Neutrophil (primary cell): ENCODE data around the gene LCE1E.

Experiments used
- H3K27ac ChIP-seq: fragments of 200-600 bp; sonication (generic); 2 replicates; pipeline ENCODE4 v1.5.1; 2016; ENCODE audit warnings: mild to moderate bottlenecking, moderate library complexity
- H3K27me3 ChIP-seq: fragments of 200-600 bp; sonication (generic); 2 replicates; pipeline ENCODE4 v1.6.0; 2016; ENCODE audit warnings: mild to moderate bottlenecking
- H3K36me3 ChIP-seq: fragments of 200-600 bp; sonication (generic); 2 replicates; pipeline ENCODE4 v1.5.1; 2017
- H3K4me1 ChIP-seq, 2 experiments: fragments of 200-600 bp in 1 of 2; sonication (generic) in 1 of 2; 1 replicate in 1 of 2; 2 replicates in 1 of 2; pipeline versions ENCODE4 v1.5.1 to v1.6.1; 2013 to 2016; ENCODE audit warnings: low read depth in 1 of 2, low read length in 1 of 2, mild to moderate bottlenecking in 1 of 2, moderate library complexity in 1 of 2; ENCODE audit not compliant: control insufficient read depth in 1 of 2, insufficient read depth in 1 of 2
- H3K4me3 ChIP-seq, 2 experiments: fragments of 200-600 bp in 1 of 2; sonication (generic) in 1 of 2; 1 replicate in 1 of 2; 2 replicates in 1 of 2; pipeline ENCODE4 v1.5.1; 2013 to 2016; ENCODE audit warnings: low read depth in 1 of 2, low read length in 1 of 2, mild to moderate bottlenecking in 1 of 2, moderate library complexity in 1 of 2
- H3K9me3 ChIP-seq: fragments of 200-600 bp; sonication (generic); 2 replicates; pipeline ENCODE4 v1.5.1; 2016
- TF ChIP-seq, protein P1 (sequence below): fragments of 200-600 bp; sonication (generic); IDR thresholded peaks from 2 replicates; pipeline ENCODE4 v1.5.1; 2016; ENCODE audit warnings: antibody characterized with exemption

The LCE1E gene

DNA sequence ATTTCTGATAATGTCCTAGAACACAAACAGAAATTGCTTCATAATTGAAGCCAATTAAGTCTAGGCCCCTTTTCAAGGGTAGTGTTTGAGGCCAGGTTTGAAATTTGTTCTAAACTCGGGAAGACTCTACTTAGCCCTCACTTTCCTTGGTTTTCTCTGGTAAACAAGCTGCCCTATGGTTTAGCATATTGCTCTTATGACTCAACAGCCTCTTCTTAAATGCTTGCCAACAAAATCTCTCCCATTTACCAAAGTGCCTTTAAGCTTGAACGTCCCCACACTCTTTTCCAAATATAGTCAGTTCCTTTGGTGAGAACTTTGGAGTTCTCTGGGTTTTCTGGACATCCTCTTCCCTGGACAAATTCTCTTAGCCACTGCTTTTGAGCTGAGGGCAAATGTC, 50.8 kb downstream of the LCE1E start:
- TF ChIP-seq, protein P1, sequence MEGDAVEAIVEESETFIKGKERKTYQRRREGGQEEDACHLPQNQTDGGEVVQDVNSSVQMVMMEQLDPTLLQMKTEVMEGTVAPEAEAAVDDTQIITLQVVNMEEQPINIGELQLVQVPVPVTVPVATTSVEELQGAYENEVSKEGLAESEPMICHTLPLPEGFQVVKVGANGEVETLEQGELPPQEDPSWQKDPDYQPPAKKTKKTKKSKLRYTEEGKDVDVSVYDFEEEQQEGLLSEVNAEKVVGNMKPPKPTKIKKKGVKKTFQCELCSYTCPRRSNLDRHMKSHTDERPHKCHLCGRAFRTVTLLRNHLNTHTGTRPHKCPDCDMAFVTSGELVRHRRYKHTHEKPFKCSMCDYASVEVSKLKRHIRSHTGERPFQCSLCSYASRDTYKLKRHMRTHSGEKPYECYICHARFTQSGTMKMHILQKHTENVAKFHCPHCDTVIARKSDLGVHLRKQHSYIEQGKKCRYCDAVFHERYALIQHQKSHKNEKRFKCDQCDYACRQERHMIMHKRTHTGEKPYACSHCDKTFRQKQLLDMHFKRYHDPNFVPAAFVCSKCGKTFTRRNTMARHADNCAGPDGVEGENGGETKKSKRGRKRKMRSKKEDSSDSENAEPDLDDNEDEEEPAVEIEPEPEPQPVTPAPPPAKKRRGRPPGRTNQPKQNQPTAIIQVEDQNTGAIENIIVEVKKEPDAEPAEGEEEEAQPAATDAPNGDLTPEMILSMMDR = no peak
- Histone ChIP-seq H3K36me3 (no peaks in the 10 kb centered on the region), H3K4me1 (no peaks in the 10 kb centered on the region), H3K9me3 (no peaks in the 10 kb centered on the region), H3K27ac (no peak overlapping the region), H3K4me3 (no peak overlapping the region), H3K27me3 (peaks cover 13% of the 10 kb centered on the region)
